Head of caudate nucleus (tissue), 42 donors: ENCODE results near the gene FAHD1.
"Not testable (repeated sequence)": the region's sequence is repeated elsewhere in the genome, so short reads cannot be mapped to it uniquely, and the experiment has no call there.

Experiments
- DNase-seq, 42 donors: peaks; one replicate each; pipeline versions ENCODE4 v3.0.0 to v3.0.0-alpha.2; 2020 to 2021; ENCODE audit warnings: mixed read lengths in 7 of 42
- intact Hi-C: fragments of 100-400 bp; cut with DNase I; formaldehyde crosslinking; loops from one replicate; pipeline ENCODE4 v1.15.0; 2022

FAHD1 gene

DNA sequence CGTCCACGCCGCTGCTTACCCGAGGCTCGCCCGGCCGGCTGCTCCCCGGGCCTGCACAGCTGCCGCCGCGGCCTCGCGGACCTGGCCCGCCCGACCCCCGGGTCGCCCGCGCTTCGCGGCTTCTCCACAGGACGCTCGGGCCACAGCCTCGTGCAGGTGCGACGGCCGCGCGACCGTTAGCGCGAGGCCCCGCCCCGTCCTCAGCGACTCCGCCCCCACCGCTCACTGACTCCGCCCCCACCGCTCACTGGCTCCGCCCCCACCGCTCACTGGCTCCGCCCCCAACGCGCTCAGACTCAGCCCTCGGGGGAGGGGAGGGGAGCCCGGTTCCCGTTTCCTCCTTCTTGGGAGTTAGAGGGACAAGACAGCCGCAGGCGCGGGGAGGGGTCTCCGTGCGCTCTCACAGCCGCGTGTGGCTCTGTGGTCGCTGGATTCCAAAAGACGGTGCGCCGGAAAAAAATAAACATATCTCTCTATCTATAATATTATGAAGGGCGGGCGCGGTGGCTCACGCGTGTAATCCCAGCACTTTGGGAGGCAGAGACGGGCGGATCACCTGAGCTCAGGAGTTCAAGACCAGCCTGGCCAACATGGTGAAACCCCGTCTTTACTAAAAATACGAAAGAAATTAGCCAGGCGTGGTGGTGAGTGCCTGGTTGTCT is 45.1 kb downstream of the FAHD1 start, which contains the start of gene MEIOB:
MEIOB (minus strand) TSS at position 191 of the 662 bp plus-strand sequence. CDS start 3,989 bp downstream, outside the sequence.
- DNase-seq = peak in 34 of 42 donors; percentile 7 to 66 (median 38)
- intact Hi-C loops = no loop called here

DNA sequence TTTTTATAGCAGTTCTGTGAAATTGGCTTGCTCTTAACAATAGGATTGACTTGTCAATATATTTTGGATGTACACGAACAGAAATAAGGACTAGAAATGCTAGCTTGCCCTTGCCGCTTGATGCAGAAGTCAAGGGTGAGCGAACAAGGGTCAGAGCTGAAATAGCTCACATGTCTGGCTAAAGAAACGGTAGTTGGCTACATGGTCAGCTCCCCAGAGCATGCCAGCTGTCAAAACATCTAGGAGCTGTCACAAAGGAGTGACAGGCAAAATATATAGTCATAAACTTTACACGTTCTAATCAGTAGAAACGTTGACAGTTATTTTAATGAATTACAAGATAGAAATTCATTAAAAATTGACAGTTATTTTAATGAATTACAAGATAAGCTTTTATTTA is 47.8 kb downstream of the FAHD1 start:
- DNase-seq = no peak
- intact Hi-C loops = no loop called here

DNA sequence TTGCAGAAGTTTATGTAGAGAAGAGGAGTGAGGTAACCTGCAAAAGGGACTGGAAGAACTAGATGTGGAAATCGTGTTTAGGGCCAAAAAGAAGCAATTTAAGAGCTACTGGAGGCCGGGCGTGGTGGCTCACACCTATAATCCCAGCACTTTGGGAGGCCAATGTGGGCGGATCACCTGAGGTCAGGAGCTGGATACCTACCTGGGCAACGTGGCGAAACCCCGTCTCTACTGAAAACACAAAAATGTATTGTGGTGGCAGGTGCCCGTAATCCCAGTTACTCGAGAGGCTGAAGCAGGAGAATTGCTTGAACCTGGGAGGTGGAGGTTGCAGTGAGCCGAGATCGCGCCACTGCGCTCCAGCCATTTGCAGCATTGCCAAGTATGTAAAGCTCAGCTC is 49.1 kb downstream of the FAHD1 start:
- DNase-seq, intact Hi-C loops: not testable (repeated sequence)

DNA sequence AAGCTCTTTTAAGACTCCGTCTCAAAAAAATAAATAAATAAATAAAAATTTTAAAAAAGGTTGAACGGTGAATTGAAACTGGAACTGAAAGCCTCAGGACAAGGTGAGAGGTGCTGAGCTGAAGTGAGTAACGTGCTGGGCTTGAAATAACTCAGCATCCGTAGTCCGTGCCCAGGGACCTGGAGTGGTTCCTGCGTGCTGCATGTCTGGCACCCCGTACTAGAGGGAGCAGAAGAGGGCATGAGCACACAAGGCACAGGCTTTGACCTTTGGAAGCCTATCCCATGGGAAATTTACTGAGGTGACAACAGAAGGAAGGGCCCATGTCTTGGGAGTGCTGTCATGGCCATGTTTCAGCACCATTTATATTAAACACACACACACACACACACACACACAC is 49.5 kb downstream of the FAHD1 start:
- DNase-seq = no peak
- intact Hi-C loops = no loop called here

DNA sequence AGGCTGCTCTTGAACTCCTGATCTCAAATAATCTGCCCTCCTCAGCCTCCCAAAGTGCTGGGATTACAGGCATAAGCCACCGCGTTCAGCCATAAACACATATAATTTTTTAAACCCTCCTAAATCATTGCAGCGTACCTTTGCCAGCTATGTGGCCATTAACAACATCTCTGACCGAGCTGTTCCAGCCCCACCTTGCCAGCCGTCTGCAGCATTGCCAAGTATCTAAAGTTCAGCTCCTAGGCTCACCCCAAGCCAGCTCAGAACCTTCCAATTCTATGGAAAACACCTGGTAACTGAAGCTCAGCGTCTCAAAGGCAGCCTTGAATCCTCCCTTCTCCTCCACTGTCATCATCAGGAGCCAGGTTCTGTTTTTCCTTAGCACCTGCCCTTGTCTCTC is 50.1 kb downstream of the FAHD1 start:
- intact Hi-C loops = no loop called here
- DNase-seq = peak in 1 of 42 donors; percentile 11

DNA sequence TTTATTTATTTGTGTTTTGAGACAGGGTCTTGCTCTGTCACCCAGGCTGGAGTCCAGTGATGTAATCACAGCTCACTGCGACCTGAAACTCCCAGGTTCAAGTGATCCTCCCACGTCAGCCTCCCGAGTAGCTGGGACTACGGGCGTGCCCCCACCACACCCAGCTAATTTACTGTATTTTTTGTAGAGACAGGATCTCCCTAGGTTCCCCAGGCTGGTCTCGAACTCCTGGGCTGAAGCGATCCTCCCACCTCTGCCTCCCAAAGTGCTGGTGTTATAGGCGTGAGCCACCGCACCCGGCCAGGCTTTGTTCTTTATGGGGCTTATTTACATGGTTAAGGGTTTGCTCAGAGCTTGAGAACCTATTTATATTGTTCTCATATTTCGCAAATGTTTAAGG is 50.8 kb downstream of the FAHD1 start:
- intact Hi-C loops = no loop called here
- DNase-seq = no peak

DNA sequence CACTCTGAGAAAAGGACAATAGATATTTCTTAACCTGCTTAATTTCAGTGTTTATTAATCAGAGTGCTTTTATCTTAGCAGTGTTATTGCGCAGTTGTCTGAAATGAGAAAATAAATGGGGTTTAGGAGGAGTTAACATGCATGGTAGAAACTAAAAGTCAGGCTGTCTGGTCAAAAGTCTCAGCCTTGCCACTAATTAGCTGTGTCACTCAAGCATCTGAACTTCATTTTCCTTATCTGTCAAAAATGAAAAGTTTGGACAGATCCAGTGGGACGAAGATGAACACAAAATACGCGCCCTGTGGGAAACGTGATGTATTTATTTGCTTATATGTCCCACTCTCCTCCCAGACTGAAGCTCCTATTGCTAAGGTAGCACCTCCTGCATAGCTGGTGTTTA is 51.2 kb downstream of the FAHD1 start:
- intact Hi-C loops = no loop called here
- peak in 1 of 42 donors; percentile 11 for DNase-seq
